CD4-positive, alpha-beta T cell treated with Interleukin-10 for 1 hour (primary cell): Measurements from ENCODE around the gene KRTAP12-3.
"Not testable (repeated sequence)": the region's sequence is repeated elsewhere in the genome, so short reads cannot be mapped to it uniquely, and the experiment has no call there.

Experiments
- DNase-seq: peaks from one replicate; pipeline ENCODE4 v3.0.0-alpha.2; 2020

KRTAP12-3 gene

GRCh38 chr21:44657635-44658540, at the start of gene KRTAP12-3:
KRTAP12-3 (plus strand) TSS chr21:44657932; CDS start chr21:44657980, 48 bp downstream.
- peak; percentile 81 for DNase-seq

GRCh38 chr21:44609193-44609592, 48.5 kb upstream of the KRTAP12-3 start:
- no peak for DNase-seq

GRCh38 chr21:44610157-44610843, 47.4 kb upstream of the KRTAP12-3 start:
- DNase-seq, result not testable (repeated sequence)

GRCh38 chr21:44611551-44611950, 46.2 kb upstream of the KRTAP12-3 start:
- no peak for DNase-seq

GRCh38 chr21:44612029-44612486, 45.7 kb upstream of the KRTAP12-3 start, which contains the start of gene KRTAP10-8:
KRTAP10-8 (plus strand) TSS chr21:44612079; CDS start chr21:44612101, 22 bp downstream.
- no peak for DNase-seq

- no peak for DNase-seq
Measured at GRCh38 chr21:44612669-44613229, 45.0 kb upstream of the KRTAP12-3 start.

GRCh38 chr21:44613386-44614155, 44.2 kb upstream of the KRTAP12-3 start:
- no peak for DNase-seq

GRCh38 chr21:44614161-44614631, 43.5 kb upstream of the KRTAP12-3 start:
- no peak for DNase-seq

- DNase-seq, result no peak
Measured at GRCh38 chr21:44614961-44615391, 42.8 kb upstream of the KRTAP12-3 start.

GRCh38 chr21:44615466-44615865, 42.3 kb upstream of the KRTAP12-3 start:
- no peak for DNase-seq

- DNase-seq, result no peak
Measured at GRCh38 chr21:44615911-44616590, 41.7 kb upstream of the KRTAP12-3 start.

- no peak for DNase-seq
Measured at GRCh38 chr21:44616591-44616926, 41.2 kb upstream of the KRTAP12-3 start.

- DNase-seq, result no peak
Measured at GRCh38 chr21:44617071-44617501, 40.6 kb upstream of the KRTAP12-3 start.

GRCh38 chr21:44618504-44618903, 39.2 kb upstream of the KRTAP12-3 start:
- DNase-seq, result no peak

- peak; percentile 76 for DNase-seq
Measured at GRCh38 chr21:44618909-44619308, 38.8 kb upstream of the KRTAP12-3 start.

- no peak for DNase-seq
Measured at GRCh38 chr21:44619886-44620285, 37.8 kb upstream of the KRTAP12-3 start.

GRCh38 chr21:44623575-44623974, 34.2 kb upstream of the KRTAP12-3 start:
- no peak for DNase-seq

GRCh38 chr21:44625756-44626155, 32.0 kb upstream of the KRTAP12-3 start:
- DNase-seq, result no peak

- DNase-seq, result peak; percentile 39
Measured at GRCh38 chr21:44626262-44626661, 31.5 kb upstream of the KRTAP12-3 start.

- DNase-seq, result no peak
Measured at GRCh38 chr21:44626673-44627143, 31.0 kb upstream of the KRTAP12-3 start, which contains the start of gene KRTAP10-9. KRTAP10-9 (plus strand) TSS chr21:44627093; CDS start chr21:44627172, 79 bp downstream.

- not testable (repeated sequence) for DNase-seq
Measured at GRCh38 chr21:44627181-44627822, 30.4 kb upstream of the KRTAP12-3 start.
